NCI-H128 (cell line): ENCODE data around the gene CTTN.
"Not testable (repeated sequence)": the region's sequence is repeated elsewhere in the genome, so short reads cannot be mapped to it uniquely, and the experiment has no call there.

Source experiments
- DNase-seq: peaks from one replicate; lab custom pipeline; 2025; ENCODE audit not compliant: unreplicated experiment; lab: John Stamatoyannopoulos, UW

The CTTN gene

DNA sequence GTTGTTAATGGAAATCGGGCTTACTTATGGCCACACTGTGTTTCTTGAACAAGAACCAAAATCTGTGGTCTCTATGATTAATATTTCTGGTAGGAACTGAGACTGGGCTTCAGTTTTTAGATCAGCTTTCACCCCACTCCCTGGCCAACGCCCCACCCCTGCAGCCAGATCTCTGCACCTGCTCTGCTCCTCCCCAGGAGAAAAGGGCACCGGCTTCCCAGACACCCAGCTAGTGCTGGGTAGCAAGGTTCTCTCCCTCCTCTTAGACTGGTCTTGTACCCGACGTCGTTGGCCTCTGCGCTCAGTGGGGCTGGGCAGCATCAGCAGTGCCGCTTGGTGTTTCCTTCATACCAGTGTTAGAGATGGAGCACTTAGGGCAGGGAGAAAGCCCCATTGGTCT lies 17.0 kb upstream of the CTTN start:
- DNase-seq = no peak

DNA sequence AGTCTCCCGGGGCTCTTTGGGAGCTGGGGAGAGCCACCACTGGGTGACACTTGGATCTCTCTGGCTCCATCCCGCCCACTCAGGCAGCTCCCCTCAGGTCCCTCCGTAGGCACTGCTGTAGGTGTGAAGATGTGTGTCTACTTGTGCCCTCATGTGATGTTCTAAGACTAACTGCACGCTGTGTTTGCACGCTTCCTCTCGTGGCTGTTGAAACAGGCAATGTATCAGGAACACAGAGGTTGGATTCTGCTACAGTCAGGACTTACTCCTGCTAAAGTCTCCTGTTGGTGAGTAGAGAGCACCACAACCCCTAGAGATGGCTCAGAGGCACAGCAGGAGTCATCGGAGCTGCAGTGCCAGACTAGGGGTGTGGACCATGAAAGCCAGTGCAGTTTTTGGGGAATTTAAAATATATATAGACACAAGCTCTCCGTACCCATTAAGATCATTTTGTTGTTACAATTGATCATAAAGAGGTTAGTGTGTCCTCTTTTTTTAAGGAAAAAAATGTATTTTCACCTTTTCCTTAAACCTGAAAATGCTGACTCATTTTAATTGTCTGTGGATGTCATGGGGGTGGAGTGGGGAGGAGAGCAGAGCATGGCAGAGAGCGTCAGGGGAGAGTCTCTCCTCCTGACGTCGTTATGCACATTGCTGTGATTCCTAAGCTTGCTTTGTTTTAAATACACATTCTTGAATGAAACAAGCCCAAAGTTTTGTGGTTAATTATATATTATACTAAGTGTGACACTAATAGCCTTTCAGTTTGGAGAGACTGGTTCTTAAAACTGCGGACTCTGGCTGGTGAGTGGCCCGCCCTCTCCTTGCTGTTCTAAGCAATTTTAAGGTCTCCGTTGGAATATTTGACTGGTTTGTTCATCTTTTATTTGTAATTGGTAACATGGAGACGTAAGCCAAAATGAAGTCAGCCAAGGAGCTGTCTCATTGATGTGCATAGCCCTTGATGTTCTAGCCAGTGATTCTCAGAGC lies 16.2 kb upstream of the CTTN start:
- DNase-seq = no peak

DNA sequence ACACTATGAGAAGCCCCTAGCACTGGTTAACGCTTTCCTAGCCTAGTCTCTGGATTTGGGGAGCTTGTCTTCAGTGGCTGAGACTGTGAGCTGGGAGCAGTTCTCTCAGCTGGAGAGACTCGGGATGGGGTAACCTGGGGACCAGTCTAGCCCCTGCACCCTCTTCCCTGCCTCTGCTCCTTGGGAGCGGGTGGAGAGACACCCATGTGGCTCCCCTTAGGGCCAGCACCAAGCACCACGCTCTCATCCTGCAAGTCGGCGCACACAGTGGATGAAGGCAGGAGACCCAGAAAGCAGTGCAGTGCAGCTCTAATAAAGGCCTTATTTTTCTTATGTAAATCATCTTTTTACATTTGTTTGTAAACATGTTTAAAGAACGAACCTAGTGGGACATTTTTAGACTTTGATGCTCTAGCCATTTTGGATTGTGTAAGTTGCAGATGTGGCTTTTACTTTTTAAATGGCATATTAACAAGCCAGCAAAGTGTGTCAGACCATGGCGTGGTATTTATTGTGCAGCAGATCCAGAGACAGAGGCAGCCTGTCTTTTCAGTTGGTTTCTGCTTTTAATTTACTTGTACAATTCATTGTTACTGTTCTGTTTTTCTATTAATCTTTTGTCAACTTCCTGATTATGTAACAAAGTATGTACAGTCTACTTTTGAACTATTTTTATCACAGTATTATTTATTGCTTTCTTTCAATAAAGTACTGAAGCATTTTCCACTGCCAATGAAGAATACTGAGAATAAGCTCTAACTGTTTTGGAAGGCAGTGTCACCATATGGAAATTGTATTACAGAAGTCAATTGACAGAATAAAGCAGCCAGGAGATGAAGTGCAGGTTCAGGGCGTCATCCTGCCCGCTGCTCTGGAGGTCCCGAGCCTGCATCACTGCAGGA lies 14.4 kb upstream of the CTTN start:
- DNase-seq = no peak

DNA sequence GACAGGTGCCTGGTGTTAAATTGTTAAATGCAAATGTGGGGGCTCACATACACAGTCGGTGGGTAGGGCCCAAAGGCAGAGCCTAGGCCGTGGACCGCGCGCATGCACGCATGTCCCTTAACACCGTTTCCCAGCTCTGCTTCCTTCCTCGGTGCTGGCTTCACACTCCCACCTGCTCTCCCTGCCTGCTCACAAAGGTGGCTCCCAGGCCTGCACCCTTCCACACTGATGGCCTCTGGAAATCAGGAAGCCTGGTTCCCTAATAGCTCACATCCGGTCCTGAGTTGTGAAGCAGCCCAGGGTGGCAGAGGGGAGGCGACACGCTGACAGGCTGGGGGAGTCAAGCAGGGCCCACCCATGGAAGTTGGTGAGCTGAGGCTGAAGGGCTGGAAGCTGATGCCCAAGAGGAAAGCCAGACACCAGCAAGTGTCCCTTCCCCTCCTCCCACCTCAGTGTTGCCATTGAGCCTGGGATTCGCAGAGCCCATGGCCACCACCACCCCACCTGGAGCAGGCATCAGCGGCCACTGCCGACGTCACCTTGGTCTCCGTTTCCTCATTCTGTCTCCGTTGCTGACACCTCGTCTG lies 13.7 kb upstream of the CTTN start:
- DNase-seq = no peak

DNA sequence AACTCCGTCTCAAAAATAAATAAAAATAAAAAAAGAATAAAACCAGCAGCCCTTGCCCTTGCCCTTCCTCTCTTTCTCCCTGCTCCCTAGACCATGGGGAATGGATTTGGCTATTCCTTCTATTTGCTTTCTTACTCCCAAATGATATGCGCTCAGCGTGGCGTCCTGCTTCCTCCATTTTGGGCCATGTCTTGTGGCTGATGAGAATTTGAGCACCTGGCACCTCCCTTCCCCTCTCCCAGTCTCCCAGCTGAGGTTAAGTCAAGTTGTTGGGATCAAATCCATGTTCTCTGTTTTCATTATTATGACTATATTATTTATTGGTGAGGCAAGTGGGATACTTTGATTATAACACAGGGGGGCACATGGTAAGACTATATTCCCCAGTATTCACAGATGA lies 10.8 kb upstream of the CTTN start:
- no peak for DNase-seq

DNA sequence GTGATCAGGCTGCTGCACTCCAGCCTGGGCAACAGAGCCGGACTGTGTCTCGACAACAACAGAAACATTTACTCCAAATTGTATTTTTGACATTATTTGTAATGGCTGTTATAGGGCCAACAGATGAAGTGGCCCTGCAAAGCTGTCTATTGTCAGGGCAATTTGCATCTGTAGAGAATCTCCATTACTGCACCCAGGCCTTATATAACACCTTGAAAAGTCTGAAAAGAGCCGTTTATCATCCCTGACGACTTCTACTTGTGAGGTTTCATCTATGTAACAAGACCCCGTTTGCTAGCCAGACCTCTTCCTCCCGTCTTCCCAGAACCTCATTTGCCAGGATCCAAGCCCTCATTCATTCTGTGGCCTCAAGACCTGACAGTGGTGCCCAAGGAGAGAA lies 9.1 kb upstream of the CTTN start:
- no peak for DNase-seq

DNA sequence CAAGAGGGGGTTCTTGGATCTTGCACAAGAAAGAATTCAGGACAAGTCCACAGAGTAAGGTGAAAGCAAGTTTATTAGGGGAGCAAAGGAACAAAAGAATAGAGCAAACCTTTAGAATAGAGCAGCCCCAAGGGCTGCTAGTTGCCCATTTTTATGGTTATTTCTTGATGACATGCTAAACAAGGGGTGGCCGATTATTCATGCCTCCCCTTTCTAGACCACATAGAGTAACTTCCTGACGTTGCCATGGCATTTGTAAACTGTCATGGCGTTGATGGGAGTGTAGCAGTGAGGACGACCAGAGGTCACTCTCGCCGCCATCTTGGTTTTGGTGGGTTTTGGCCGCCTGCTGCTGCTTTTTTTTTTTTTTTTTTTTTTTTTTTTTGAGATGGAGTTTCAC lies 7.4 kb upstream of the CTTN start:
- not testable (repeated sequence) for DNase-seq

DNA sequence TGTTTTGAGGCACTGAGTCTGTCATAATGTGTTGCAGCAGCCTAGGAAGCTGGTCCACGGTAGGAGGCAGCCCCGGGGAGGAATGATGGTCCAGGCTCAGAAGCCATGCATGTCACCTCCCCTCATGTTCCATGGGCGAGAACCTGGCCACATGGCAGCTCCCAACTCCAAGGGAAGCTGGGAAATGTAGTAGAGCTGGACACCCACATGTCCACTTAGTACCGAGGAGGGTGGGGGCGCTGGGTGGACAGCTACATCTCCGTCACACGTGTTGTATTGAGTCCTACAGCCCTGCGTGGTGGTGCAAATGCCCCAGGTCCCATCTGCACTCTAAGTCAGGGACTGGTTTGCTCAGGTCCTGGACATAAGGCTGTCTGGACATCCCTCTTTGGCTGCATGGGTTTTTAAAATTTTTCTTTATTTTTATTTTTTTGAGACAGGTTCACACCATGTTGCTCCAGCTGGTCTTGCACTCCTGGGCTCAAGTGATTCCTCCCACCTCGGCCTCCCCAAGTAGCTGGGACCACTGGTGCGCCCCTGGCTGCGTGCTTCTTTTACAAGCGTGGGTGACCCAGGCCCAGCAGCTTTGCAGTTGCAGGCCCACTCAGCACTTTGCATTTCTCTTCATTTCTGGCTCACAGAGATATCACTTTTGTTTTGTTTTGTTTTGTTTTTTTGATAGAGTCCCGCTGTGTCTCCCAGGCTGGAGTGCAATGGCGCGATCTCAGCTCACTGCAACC lies 3.9 kb upstream of the CTTN start:
- DNase-seq = no peak

DNA sequence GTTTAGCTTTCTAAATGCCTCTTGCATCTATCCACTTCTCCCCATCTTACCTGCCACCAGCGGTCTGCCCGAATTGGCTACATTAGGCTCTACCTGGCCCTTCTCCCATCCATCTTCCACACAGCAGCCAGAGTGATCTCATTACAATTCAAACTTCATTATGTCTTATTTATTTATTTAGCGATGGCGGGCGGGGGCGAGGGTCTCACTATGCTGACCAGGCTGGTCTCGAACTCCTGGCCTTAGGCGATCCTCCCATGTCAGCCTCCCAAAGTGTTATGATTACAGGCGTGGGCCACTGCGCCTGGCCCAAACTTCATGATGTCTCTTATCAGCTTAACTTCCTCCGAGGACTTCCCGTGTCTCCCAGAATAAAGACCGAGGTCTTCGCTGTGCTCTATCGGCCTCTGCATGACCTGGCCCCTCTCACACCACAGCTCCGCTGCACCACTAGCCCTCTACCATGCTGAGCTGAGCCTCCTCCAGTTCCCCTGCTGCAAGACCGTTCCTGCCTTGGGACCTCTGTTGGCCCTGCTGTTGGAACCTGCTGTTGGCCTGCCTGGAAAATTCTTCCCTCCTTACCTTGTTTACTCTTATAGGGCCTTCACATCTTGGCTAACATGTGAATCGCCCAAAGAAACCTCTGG lies 870 bp upstream of the CTTN start:
- no peak for DNase-seq

DNA sequence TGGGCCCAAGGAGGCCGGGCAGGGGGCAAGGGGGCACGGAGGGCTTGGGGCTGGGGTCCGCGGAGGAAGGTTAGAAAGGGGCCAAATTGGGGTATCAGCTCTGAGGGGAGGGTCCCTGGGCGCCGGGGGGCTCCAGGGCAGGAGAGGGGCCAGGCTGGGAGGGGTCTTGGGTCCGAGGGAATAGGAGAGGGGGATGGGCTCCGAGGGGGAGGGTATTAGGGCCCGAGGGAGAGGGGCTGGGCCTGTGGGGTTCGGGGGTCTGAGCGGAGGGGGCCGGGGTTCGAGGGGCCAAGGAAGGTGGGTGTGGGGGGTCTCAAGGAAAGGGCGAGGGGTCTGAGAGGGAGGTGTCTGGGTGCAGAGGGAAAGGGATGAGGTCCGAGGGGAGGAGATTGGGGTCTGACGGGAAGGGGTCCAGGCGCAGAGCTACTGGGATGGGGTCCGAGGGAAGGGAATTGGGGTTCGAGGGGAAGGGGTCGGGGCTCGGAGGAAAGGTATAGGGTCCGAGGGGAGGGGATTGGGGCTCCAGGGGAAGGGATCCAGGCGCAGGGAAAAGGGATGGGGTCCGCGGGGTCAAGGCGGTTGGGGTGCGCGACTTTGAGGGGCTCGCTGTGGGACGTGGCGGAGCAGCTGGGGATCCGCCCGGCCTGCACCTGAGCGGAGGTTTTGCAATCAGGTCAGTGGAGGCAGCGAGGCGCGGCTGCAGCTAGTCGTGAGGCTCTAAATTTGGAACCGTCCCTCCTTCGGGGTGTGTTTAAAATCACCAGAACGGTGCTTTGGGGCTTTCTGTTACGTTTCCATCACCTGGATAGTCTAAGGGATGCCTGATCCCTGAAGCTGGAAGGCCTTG lies 728 bp downstream of the CTTN start:
- no peak for DNase-seq

DNA sequence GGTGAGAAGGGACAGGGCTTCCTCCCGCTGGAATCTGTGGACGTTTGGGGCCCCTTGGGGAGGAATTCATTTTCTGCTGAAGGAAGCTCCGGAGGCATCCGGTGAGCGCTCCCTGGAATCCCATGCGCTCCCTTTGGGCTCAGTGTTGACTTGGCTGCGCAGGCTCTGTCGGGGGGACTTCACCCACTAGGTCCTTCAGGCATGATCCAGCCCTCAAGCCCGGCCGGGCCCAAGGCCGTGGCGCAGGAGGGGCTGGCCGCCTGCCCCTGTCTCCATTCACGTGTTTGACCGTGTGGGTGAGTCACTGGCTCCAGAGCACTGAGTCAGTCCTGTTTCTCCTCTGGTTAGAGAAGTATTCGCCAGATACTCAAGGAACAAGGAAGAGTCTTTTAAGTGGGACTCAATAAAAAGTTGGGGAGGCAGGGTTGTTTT lies 1.4 kb downstream of the CTTN start:
- DNase-seq = no peak

DNA sequence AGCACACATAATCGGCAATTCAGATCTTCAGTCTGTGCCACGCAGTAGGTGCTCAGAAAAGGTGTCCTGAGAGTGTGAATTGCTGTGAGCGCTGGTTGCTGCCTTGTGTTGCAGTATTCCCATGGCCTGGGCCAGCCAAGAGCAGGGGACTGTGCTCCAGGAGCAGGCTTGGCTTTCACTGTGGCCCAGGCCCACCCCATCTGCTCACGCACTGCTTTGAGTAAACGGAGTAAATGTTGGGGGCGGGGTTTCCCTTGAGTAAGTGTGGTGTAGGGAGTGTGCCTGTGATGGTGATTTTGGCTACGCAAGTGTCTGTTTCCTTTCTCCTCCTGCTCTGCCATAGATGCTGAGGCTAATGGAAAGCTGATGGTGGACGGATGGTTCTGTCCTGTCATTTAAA lies 2.3 kb downstream of the CTTN start:
- DNase-seq = no peak

DNA sequence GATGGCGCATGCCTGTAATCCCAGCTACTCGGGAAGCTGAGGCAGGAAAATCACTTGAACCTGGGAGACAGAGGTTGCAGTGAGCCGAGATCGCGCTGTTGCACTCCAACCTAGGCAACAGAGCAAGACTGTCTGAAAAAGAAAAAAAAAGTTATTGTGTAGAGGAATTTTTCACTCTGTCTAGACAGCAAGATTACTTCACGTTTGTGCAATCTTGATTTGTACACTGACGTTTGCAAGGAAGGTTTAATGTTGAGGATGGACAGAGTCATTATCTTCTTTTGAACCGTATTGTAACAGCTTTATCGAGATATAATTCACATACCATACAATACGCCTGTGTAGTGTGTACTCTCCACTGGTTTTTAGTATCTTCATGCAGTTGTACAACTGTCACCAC lies 3.7 kb downstream of the CTTN start:
- DNase-seq = no peak

DNA sequence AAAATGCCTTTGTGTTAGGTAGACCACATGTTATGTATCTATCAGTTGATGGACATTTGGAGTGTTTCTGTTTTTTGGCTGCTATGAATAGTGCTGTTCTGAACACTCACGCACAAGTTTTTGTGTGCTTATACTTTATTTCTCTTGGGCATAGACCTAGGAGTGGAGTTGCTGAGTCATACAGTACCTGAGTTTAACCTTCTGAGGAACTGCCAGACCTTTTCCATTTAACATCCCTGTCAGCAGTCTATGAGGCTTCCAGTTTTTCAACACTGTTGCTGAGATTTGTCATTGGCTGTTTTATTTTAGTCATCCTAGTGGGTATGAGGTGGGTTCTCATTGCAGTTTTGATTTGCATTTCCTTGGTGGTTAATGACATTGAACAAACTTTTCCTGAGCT lies 4.4 kb downstream of the CTTN start:
- no peak for DNase-seq

DNA sequence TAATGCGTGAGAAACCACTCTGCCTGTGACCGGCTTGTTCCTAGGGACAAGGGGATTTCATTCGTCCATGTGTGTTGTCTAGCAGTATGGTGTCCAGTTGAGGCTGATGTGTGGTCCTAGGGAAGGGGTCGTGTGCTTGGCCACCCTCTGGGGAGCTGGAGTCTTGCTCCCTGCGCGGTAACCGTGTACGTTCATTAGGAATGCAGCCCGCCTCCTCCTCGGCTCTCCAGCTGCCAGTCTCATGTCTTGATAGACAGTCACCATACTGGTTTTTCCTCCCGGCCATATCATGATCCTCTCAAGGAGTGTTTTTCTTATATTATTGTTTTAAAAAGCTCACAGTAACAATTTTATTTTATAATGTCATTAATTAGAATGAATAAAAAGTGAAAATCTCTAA lies 5.9 kb downstream of the CTTN start:
- no peak for DNase-seq

DNA sequence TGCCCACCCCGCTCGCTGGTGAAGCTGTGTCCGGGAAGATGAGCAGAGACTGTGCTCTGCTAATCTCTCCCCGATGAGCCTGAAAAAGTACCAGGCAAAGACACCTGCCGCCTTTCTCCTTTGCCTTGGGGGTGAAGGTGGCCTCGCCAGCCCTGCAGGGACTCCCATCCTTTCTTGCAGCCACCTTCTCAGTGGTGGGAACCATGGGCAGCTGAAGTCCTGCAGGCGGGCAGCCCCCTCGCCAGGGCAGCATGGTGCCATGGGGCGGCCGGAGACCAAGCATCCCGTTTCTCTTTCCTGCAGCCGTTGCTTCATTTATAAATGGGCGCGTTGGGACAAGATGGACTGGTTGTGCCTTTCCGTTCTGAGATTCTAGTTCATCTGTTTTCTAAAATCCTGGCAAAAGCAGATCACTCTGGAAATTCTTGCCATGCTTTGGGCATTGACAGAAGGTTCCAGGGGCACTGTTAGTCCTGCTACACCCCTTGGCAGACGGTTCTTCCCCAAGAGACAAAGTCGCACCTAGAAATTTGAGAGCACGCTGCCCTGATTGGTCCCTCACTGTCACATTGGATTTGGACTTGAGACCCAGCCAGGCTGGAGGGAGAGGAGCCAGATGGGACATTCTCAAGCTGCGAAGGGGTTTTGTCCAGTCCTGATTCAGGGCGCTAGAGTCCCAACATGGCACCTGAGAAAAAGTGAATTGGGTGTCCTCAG lies 7.5 kb downstream of the CTTN start:
- DNase-seq = no peak

DNA sequence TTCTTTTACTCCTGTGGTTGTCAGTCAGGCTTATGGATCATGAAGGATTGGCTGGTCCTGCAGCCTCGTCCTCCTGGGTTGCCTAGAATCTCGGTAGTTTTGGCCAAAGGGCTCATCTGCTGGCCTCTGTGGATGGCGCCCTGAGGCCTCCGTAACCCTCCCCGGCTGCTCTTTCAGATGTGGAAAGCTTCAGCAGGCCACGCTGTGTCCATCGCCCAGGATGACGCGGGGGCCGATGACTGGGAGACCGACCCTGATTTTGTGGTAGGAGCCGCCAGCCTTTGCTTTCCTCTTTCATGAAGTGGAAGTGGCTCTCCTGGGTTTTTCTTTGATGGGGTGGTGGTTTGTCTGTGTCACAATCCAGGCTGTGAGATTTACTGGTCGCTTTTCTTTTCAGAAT lies 8.8 kb downstream of the CTTN start:
- DNase-seq = no peak

DNA sequence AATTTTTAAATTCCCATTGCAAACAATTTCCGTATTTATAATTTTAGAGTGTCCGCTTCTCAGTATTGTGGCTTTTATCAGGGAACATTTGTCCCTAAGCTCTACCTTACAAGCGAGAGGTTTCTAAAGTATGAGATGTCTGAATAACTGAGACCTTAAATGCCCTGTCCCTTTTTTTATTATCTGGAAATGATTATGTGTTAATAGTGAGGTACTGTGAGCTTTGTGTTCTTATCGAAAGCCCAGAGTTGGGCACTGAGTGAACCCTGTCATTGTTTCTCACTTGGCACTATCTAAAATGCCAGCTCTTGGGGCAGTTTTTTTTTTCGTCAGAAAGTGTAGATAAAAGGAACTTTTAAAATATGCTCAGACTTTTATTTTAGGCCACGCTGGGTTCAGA lies 9.5 kb downstream of the CTTN start:
- DNase-seq = no peak

DNA sequence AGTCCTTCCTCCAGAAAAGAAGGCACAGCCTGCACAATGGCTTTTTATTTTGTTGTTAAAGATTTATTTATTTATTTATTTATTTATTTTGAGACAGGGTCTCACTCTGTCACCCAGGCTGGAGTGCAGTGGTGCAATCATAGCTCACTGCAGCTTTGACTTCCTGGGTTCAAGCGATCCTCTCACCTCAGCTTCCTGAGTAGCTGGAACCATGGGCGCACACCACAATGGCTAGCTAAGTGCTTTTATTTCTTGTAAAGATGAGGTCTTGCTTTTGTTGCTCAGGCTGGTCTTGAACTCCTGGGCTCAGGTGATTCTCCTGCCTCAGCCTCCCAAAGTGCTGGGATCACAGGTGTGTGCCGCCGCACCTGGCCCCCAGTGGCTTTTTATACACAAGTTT lies 10.0 kb downstream of the CTTN start:
- not testable (repeated sequence) for DNase-seq
